IMR-90 (cell line): ENCODE data around the gene SLC7A6. TPM values are rescaled to one million over a fixed set of nuclear protein-coding genes. Genes with fewer than 3 reads are reported as not detected.

Experiments
- ATAC-seq: fragments of 200-7000 bp; cut with Tn5 transposase; 2 replicates; pipeline ENCODE4 v1.9.1; 2020; ENCODE audit warnings: low read depth, mild to moderate bottlenecking, moderate library complexity
- BruUV-seq: library from RNA; stranded (reverse); fragments of 400-500 nt; replicated peaks from 2 replicates; lab custom pipeline; 2021; lab: Mats Ljungman, UMichigan
- CTCF ChIA-PET: fragments of 300-600 bp; formaldehyde crosslinking; extraction: SDS; loops from one replicate; lab custom pipeline; 2021; ENCODE audit warnings: antibody characterized with exemption; lab: Yijun Ruan, JAX
- POLR2A ChIA-PET: fragments of 300-600 bp; sonication (Branson Sonifier 250); formaldehyde crosslinking; loops from one replicate; lab custom pipeline; 2022; ENCODE audit warnings: antibody characterized with exemption; ENCODE audit not compliant: unreplicated experiment; lab: Charles Lee
- DNase-seq: peaks from one replicate; pipeline ENCODE4 v3.0.0; 2013
- H2AFZ ChIP-seq: replicated peaks from 2 replicates; pipeline ENCODE3; 2013; ENCODE audit warnings: low read length, mild to moderate bottlenecking; ENCODE audit not compliant: poor library complexity
- H2AK5ac ChIP-seq: 2 replicates; pipeline ENCODE4 v1.6.1; 2013; ENCODE audit warnings: low read depth, low read length, inconsistent platforms
- H2AK9ac ChIP-seq: replicated peaks from 2 replicates; pipeline ENCODE3; 2013; ENCODE audit warnings: mild to moderate bottlenecking, low read depth, low read length, moderate library complexity; ENCODE audit not compliant: poor library complexity
- H2BK120ac ChIP-seq: 2 replicates; pipeline ENCODE4 v1.6.1; 2013; ENCODE audit warnings: low read depth, low read length, inconsistent platforms
- H2BK15ac ChIP-seq: 3 replicates; pipeline ENCODE4 v1.6.1; 2013; ENCODE audit warnings: low read depth, low read length, inconsistent platforms
- H2BK20ac ChIP-seq: 2 replicates; pipeline ENCODE4 v1.6.1; 2013; ENCODE audit warnings: low read depth, mild to moderate bottlenecking, inconsistent platforms, low read length, moderate library complexity
- H2BK5ac ChIP-seq: 2 replicates; pipeline ENCODE4 v1.6.1; 2013; ENCODE audit warnings: mild to moderate bottlenecking, low read depth, low read length, inconsistent platforms; ENCODE audit not compliant: poor library complexity, severe bottlenecking
- H3K14ac ChIP-seq: replicated peaks from 2 replicates; pipeline ENCODE4 v1.6.1; 2013; ENCODE audit warnings: low read depth, low read length, inconsistent platforms
- H3K18ac ChIP-seq: 2 replicates; pipeline ENCODE4 v1.6.1; 2013; ENCODE audit warnings: low read depth, low read length, control low read depth
- H3K23ac ChIP-seq: 2 replicates; pipeline ENCODE4 v1.6.1; 2013; ENCODE audit warnings: low read depth, low read length, inconsistent platforms
- H3K27ac ChIP-seq: 2 replicates; pipeline ENCODE4 v1.5.1; 2013; ENCODE audit warnings: mild to moderate bottlenecking, control low read depth, low read length; ENCODE audit not compliant: insufficient read depth
- H3K27me3 ChIP-seq: 2 replicates; pipeline ENCODE4 v1.6.1; 2013; ENCODE audit warnings: low read length; ENCODE audit not compliant: control insufficient read depth, insufficient read depth
- H3K36me3 ChIP-seq: 2 replicates; pipeline ENCODE4 v1.6.1; 2013; ENCODE audit warnings: low read length, mixed read lengths; ENCODE audit not compliant: control insufficient read depth, insufficient read depth
- H3K4ac ChIP-seq: 2 replicates; pipeline ENCODE4 v1.6.1; 2013; ENCODE audit warnings: low read depth, low read length, inconsistent platforms
- H3K4me1 ChIP-seq: 2 replicates; pipeline ENCODE4 v1.6.1; 2013; ENCODE audit warnings: low read length, mixed read lengths; ENCODE audit not compliant: control insufficient read depth, insufficient read depth
- H3K4me2 ChIP-seq: 2 replicates; pipeline ENCODE4 v1.6.1; 2013; ENCODE audit warnings: low read depth, mild to moderate bottlenecking, control low read depth, low read length, moderate library complexity
- H3K4me3 ChIP-seq: 2 replicates; pipeline ENCODE4 v1.5.1; 2013; ENCODE audit warnings: low read depth, mild to moderate bottlenecking, control low read depth, low read length, moderate library complexity; ENCODE audit not compliant: insufficient read depth
- H3K56ac ChIP-seq: 2 replicates; pipeline ENCODE4 v1.6.1; 2013; ENCODE audit warnings: low read length, inconsistent platforms; ENCODE audit not compliant: insufficient read depth; ENCODE audit errors: extremely low read depth
- H3K79me1 ChIP-seq, 2 experiments: 2 replicates each; pipeline ENCODE4 v1.6.1; 2013; ENCODE audit warnings: low read length in 2 of 2, inconsistent platforms in 1 of 2, low read depth in 1 of 2
- H3K9ac ChIP-seq: 2 replicates; pipeline ENCODE4 v1.6.1; 2013; ENCODE audit warnings: low read depth, low read length, control low read depth
- H3K9me1 ChIP-seq: 2 replicates; pipeline ENCODE4 v1.6.1; 2013; ENCODE audit warnings: low read length, inconsistent platforms; ENCODE audit not compliant: insufficient read depth
- H3K9me3 ChIP-seq: 2 replicates; pipeline ENCODE4 v1.6.1; 2013; ENCODE audit warnings: low read length; ENCODE audit not compliant: control insufficient read depth, insufficient read depth
- H4K20me1 ChIP-seq: 2 replicates; pipeline ENCODE4 v1.6.1; 2013; ENCODE audit warnings: low read length, inconsistent platforms; ENCODE audit not compliant: insufficient read depth
- H4K5ac ChIP-seq: 2 replicates; pipeline ENCODE4 v1.6.1; 2013; ENCODE audit warnings: mild to moderate bottlenecking, low read depth, low read length, control low read depth
- H4K8ac ChIP-seq, 2 experiments: 2 replicates each; pipeline ENCODE4 v1.6.1; 2013; ENCODE audit warnings: low read depth in 2 of 2, low read length in 2 of 2, control low read depth in 1 of 2, inconsistent platforms in 1 of 2
- H4K91ac ChIP-seq: 2 replicates; pipeline ENCODE4 v1.6.1; 2013; ENCODE audit warnings: low read depth, low read length, inconsistent platforms; ENCODE audit not compliant: insufficient read depth
- BHLHE40 ChIP-seq: fragments of 150-350 bp; IDR thresholded peaks from 2 replicates; pipeline ENCODE4 v1.6.1; 2016; ENCODE audit warnings: mild to moderate bottlenecking, low read depth, low read length
- CEBPB ChIP-seq: IDR thresholded peaks from 2 replicates; pipeline ENCODE4 v1.6.1; 2012; ENCODE audit warnings: low read depth, low read length, improper control_type of control experiment
- CHD1 ChIP-seq: IDR thresholded peaks from 2 replicates; pipeline ENCODE4 v1.6.1; 2012; ENCODE audit warnings: low read depth, low read length, improper control_type of control experiment
- FOS ChIP-seq: fragments of 150-350 bp; IDR thresholded peaks from 2 replicates; pipeline ENCODE4 v1.6.1; 2016; ENCODE audit warnings: low read depth, low read length
- MAFK ChIP-seq: IDR thresholded peaks from 2 replicates; pipeline ENCODE4 v1.6.1; 2012; ENCODE audit warnings: low read depth, low read length, improper control_type of control experiment
- MAZ ChIP-seq: IDR thresholded peaks from 2 replicates; pipeline ENCODE4 v1.6.1; 2012; ENCODE audit warnings: low read depth, mild to moderate bottlenecking, low read length, improper control_type of control experiment, moderate library complexity, borderline replicate concordance
- MXI1 ChIP-seq: IDR thresholded peaks from 2 replicates; pipeline ENCODE4 v1.6.1; 2012; ENCODE audit warnings: low read depth, mild to moderate bottlenecking, low read length, moderate library complexity, borderline replicate concordance
- NFE2L2 ChIP-seq: fragments of 150-350 bp; IDR thresholded peaks from 2 replicates; pipeline ENCODE4 v1.6.1; 2016; ENCODE audit warnings: low read depth, mild to moderate bottlenecking, low read length
- POLR2A ChIP-seq: IDR thresholded peaks from 2 replicates; pipeline ENCODE4 v1.6.1; 2012; ENCODE audit warnings: mild to moderate bottlenecking, low read depth, low read length
- RAD21 ChIP-seq: IDR thresholded peaks from 2 replicates; pipeline ENCODE4 v1.6.1; 2012; ENCODE audit warnings: low read length, improper control_type of control experiment
- RCOR1 ChIP-seq: IDR thresholded peaks from 2 replicates; pipeline ENCODE4 v1.6.1; 2012; ENCODE audit warnings: mild to moderate bottlenecking, low read length, improper control_type of control experiment; ENCODE audit not compliant: insufficient replicate concordance
- RFX5 ChIP-seq: IDR thresholded peaks from 2 replicates; pipeline ENCODE4 v1.8.0; 2012; ENCODE audit warnings: low read depth, mild to moderate bottlenecking, low read length, moderate library complexity
- SMC3 ChIP-seq: fragments of 150-350 bp; IDR thresholded peaks from 2 replicates; pipeline ENCODE4 v1.6.1; 2016; ENCODE audit warnings: low read depth, mild to moderate bottlenecking, antibody characterized with exemption, low read length, moderate library complexity
- WGBS, 2 experiments: methylation state at CpG; one replicate each; pipeline versions ENCODE4 v1.1.5 to v1.1.7; 2013; ENCODE audit warnings: missing lambda C conversion rate in 2 of 2; ENCODE audit not compliant: insufficient read length in 1 of 2; ENCODE audit errors: extremely low coverage in 2 of 2; 5-methylcytosine and 5-hydroxymethylcytosine counted together
- dilution Hi-C: fragments of 300-500 bp; cut with HindIII; formaldehyde crosslinking; loops from one replicate; pipeline ENCODE4 v1.14.3; 2018; ENCODE audit warnings: low sequenced_read_pairs; ENCODE audit not compliant: unreplicated experiment
- in situ Hi-C: fragments of 300-500 bp; cut with MboI; formaldehyde crosslinking; loops from 3 replicates; pipeline ENCODE4 v1.14.3; 2019; ENCODE audit warnings: low sequenced_read_pairs, inconsistent platforms, mixed read lengths
- intact Hi-C: fragments of 100-400 bp; cut with micrococcal nuclease; formaldehyde crosslinking; loops from 2 replicates; pipeline ENCODE4 v1.10.0; 2022
- polyA plus RNA-seq, 3 experiments: library from polyadenylated mRNA; depleted of rRNA; stranded (reverse); fragments of >200 nt; gene quantifications; 2 replicates each; pipeline ENCODE4 v1.2.3, GENCODE V29; 2012; ENCODE audit warnings: low replicate concordance in 1 of 3
- total RNA-seq: library from RNA; depleted of rRNA; stranded (reverse); fragments of >200 nt; gene quantifications from 2 replicates; pipeline ENCODE4 v1.2.3, GENCODE V29; 2012
- TF ChIP-seq, protein P1 (sequence below): fragments of 150-350 bp; IDR thresholded peaks from 2 replicates; pipeline ENCODE4 v1.6.1; 2017; ENCODE audit warnings: mild to moderate bottlenecking, antibody characterized with exemption, low read length, low read depth
- TF ChIP-seq, protein P2 (sequence below): fragments of 150-350 bp; IDR thresholded peaks from 2 replicates; pipeline ENCODE4 v1.6.1; 2016; ENCODE audit warnings: low read depth, mild to moderate bottlenecking, low read length, moderate library complexity, borderline replicate concordance
- TF ChIP-seq, protein P3 (sequence below): conservative IDR thresholded peaks from 2 replicates; pipeline ENCODE4 v1.5.1; 2012; ENCODE audit warnings: mild to moderate bottlenecking, low read depth, low read length, improper control_type of control experiment

The SLC7A6 gene
- total and polyA plus RNA-seq, 2 of the 4 experiments (the other 2 are of a cell fraction), result 29.4 to 36.1 TPM

DNA sequence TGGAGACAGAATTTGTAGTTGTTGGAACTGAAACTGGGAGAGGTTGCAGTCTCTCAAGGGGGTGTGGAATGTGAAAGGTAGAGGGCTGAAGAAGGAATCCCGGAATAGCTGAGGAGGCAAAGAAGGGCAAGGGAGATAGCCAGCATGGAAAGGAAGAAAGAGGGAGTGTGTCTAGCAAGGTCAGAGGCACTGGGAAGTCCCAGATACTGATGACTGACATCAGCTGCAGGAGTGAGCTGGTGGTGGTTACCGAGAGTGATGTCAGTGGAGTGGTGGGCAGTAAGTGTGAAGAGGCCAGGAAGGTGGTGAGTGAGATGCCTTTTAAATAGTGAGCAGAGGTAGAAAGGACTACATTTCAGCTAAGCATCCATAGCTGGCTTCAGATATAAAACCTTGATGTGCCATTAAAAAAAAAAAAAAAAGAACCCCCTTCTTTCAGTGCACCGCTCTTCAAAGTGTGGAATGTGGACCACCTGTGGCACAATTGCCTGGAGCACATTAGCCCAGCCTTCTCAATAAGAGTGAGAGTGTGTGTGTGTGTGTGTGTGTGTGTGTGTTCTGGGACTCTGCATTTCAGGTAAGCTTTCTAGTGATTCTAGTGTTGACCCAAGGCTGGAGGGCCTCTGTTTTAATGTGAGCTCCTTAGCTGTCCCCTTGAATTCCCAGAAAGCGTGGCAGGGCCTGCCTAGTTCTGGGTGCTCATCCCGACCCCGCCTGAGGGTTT lies 55.0 kb downstream of the SLC7A6 start:
- Histone ChIP-seq H3K79me1 (peaks cover 0 to 19% of the 10 kb centered on the region in 2 experiments; a peak in 2 of 4 replicates), H4K91ac (no peak overlapping the region), H2BK15ac (no peak overlapping the region), H3K36me3 (peaks cover 22% of the 10 kb centered on the region), H2BK120ac (no peak overlapping the region), H3K27ac (no peak overlapping the region), H2AK5ac (no peak overlapping the region), H4K20me1 (no peaks in the 10 kb centered on the region), H3K27me3 (no peaks in the 10 kb centered on the region), H3K9ac (no peak overlapping the region), H2BK5ac (no peak overlapping the region), H3K4ac (no peak overlapping the region), H3K14ac (no peak overlapping the region), H4K5ac (no peak overlapping the region), H2BK20ac (no peak overlapping the region), H2AK9ac (no peak overlapping the region), H3K4me3 (no peak overlapping the region), H3K23ac (no peak overlapping the region), H3K9me3 (no peaks in the 10 kb centered on the region), H3K9me1 (no peaks in the 10 kb centered on the region), H3K18ac (no peak overlapping the region), H3K4me1 (no peaks in the 10 kb centered on the region), H2AFZ (no peak overlapping the region), H3K56ac (no peak overlapping the region), H3K4me2 (no peak overlapping the region), H4K8ac (no peak overlapping the region)
- ATAC-seq, result no peak
- in situ Hi-C loops (no loop called here), intact Hi-C loops (no loop called here), dilution Hi-C loops (no loop called here)
- no TSS peak for BruUV-seq
- CTCF ChIA-PET, result interaction anchor here (0.6 kb wide), 1 partner anchor 43 kb away, joined by 5 read pairs; no protein-coding TSS in a partner anchor
- TF ChIP-seq RFX5 (no peak), MXI1 (no peak), RCOR1 (no peak), POLR2A (no peak), SMC3 (no peak), MAZ (no peak), FOS (no peak), NFE2L2 (no peak), CHD1 (no peak), RAD21 (no peak), MAFK (no peak), CEBPB (no peak), BHLHE40 (no peak)
- TF ChIP-seq, protein P1, sequence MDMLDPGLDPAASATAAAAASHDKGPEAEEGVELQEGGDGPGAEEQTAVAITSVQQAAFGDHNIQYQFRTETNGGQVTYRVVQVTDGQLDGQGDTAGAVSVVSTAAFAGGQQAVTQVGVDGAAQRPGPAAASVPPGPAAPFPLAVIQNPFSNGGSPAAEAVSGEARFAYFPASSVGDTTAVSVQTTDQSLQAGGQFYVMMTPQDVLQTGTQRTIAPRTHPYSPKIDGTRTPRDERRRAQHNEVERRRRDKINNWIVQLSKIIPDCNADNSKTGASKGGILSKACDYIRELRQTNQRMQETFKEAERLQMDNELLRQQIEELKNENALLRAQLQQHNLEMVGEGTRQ, result no peak
- TF ChIP-seq, protein P2, sequence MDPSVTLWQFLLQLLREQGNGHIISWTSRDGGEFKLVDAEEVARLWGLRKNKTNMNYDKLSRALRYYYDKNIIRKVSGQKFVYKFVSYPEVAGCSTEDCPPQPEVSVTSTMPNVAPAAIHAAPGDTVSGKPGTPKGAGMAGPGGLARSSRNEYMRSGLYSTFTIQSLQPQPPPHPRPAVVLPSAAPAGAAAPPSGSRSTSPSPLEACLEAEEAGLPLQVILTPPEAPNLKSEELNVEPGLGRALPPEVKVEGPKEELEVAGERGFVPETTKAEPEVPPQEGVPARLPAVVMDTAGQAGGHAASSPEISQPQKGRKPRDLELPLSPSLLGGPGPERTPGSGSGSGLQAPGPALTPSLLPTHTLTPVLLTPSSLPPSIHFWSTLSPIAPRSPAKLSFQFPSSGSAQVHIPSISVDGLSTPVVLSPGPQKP, result no peak
- TF ChIP-seq, protein P3, sequence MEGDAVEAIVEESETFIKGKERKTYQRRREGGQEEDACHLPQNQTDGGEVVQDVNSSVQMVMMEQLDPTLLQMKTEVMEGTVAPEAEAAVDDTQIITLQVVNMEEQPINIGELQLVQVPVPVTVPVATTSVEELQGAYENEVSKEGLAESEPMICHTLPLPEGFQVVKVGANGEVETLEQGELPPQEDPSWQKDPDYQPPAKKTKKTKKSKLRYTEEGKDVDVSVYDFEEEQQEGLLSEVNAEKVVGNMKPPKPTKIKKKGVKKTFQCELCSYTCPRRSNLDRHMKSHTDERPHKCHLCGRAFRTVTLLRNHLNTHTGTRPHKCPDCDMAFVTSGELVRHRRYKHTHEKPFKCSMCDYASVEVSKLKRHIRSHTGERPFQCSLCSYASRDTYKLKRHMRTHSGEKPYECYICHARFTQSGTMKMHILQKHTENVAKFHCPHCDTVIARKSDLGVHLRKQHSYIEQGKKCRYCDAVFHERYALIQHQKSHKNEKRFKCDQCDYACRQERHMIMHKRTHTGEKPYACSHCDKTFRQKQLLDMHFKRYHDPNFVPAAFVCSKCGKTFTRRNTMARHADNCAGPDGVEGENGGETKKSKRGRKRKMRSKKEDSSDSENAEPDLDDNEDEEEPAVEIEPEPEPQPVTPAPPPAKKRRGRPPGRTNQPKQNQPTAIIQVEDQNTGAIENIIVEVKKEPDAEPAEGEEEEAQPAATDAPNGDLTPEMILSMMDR, result no peak
- WGBS, 2 experiments, result 90% methylated on average over 2 of the region's 6 CpGs; no CpG with 5 or more reads in 1 of the 2 experiments
- POLR2A ChIA-PET, result no interaction called here
- peak; percentile 7 for DNase-seq
